ENCODE results near the gene HSPA14. TPM values are rescaled to one million over a fixed set of nuclear protein-coding genes. Genes with fewer than 3 reads are reported as not detected.

The HSPA14 gene
- total RNA-seq, 1 donor from 2014 or later = 34.1 TPM

DNA sequence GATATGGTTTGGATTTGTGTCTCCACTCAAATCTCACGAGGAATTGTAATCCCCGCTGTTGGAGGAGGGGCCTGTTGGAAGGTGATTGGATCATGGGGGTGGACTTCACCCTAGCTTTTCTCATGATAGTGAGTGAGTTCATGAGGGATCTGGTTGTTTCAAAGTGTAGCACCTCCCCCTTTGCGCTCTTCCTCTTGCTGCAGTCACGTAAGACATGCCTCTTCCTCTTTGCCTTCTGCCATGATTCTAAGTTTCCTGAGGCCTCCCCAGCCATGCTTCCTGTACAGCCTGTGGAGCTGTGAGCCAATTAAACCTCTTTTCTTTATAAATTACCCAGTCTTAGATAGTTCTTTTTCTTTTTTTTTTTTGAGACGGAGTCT is 17.3 kb upstream of the HSPA14 start:
- Mint-ChIP-seq H3K27ac (no peak overlapping the region), H3K36me3 (ENCODE audit: low read depth) (no peaks in the 10 kb centered on the region), H3K4me3 (ENCODE audit: low read depth) (no peak overlapping the region), H3K4me1 (ENCODE audit: low read depth) (peaks cover 15% of the 10 kb centered on the region), H3K9me3 (no peaks in the 10 kb centered on the region), H3K27me3 (ENCODE audit: low read depth) (peaks cover 10% of the 10 kb centered on the region)
- intact Hi-C loops (cut with micrococcal nuclease) = loop anchor here (5.0 kb wide), 2 partner anchors 213 to 233 kb away; no protein-coding TSS in a partner anchor
- no peak for DNase-seq (ENCODE audit: low spot score)

DNA sequence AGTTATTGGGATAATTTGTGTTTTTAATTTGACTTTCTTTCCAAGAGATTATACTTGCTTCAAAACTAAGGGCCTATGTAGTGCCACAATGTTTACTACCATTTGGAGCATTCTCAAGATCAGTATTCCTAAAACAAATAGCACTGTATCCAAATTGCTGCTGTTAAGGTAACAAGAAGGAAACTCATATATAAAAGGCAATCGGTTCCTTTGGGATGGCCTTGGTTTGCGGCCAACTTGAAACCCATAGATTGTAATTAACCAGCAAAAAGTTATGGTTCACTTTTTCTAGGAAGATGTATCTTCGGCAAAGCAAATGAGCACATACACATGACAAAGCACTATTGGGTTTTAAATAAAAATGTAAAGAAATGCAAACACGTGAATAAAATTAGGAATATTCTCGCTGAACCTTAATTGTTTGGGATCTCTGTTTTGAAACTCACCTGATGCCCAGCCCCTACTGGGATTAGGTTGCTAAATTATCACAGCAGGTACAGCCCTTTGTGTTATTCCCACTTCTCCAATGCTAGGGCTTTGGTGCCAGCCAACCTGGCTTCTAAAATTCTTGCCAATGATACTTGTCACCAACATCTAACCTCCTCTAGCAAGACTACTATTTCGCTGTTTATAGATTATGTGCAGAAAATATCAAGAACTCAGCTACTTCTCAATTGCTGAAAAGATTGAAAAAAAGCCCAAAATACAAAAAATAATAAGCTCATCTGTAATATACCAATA is 16.3 kb upstream of the HSPA14 start:
- no peak for DNase-seq (ENCODE audit: low spot score)
- no peaks in the 10 kb centered on the region for H3K9me3 Mint-ChIP-seq
- peaks cover 18% of the 10 kb centered on the region for H3K27me3 Mint-ChIP-seq (ENCODE audit: low read depth)
- H3K4me3 Mint-ChIP-seq (ENCODE audit: low read depth) = no peak overlapping the region
- H3K27ac Mint-ChIP-seq = no peak overlapping the region
- no peaks in the 10 kb centered on the region for H3K36me3 Mint-ChIP-seq (ENCODE audit: low read depth)
- intact Hi-C loops (cut with micrococcal nuclease) = loop anchor here (5.0 kb wide), 2 partner anchors 215 to 235 kb away; no protein-coding TSS in a partner anchor
- H3K4me1 Mint-ChIP-seq (ENCODE audit: low read depth) = peaks cover 17% of the 10 kb centered on the region

DNA sequence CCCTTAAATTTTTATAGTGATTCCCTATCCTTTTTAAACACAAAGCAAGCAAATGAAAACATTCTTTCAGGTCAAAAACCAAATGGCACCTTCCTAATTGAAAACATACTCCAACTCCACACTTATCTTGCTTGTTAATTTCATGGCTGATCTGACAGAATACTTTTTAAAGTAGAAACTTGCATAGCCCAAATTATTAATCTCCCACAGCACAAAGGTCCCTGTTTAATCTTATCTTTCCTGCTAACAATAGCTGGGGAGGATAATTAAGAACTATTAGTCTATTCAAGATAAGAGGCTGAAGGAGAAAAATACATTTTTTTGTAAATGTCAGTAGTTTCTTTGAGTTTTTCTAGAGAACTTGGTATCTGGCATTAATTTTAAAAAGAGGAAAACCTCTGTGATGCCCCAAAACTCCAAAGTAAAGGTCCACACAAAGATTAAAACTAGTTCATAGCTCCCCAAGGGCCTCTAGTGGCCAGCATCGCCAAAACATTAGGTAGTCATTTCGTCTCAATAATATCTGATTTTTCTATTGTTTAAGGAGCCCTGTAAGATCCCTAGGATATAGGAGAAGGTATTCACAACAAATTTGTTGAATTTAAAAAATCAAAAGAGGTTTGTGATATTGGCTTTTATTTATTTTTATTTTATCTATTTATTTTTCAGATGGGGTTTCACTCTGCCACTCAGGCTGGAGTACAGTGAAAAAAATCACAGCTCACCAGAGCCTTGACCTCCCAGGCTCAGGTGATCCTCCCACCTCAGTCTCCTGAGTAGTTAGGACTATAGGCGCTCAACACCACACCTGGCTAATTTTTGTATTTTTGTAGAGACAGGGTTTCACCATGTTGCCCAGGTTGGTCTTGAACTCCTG is 15.0 kb upstream of the HSPA14 start:
- H3K27ac Mint-ChIP-seq = no peak overlapping the region
- no peaks in the 10 kb centered on the region for H3K9me3 Mint-ChIP-seq
- no peak for DNase-seq (ENCODE audit: low spot score)
- intact Hi-C loops (cut with micrococcal nuclease) = loop anchor here (1.0 to 5.0 kb wide), 3 partner anchors 216 to 324 kb away; no protein-coding TSS in a partner anchor
- peaks cover 18% of the 10 kb centered on the region for H3K27me3 Mint-ChIP-seq (ENCODE audit: low read depth)
- no peaks in the 10 kb centered on the region for H3K36me3 Mint-ChIP-seq (ENCODE audit: low read depth)
- H3K4me3 Mint-ChIP-seq (ENCODE audit: low read depth) = no peak overlapping the region
- peaks cover 17% of the 10 kb centered on the region for H3K4me1 Mint-ChIP-seq (ENCODE audit: low read depth)

DNA sequence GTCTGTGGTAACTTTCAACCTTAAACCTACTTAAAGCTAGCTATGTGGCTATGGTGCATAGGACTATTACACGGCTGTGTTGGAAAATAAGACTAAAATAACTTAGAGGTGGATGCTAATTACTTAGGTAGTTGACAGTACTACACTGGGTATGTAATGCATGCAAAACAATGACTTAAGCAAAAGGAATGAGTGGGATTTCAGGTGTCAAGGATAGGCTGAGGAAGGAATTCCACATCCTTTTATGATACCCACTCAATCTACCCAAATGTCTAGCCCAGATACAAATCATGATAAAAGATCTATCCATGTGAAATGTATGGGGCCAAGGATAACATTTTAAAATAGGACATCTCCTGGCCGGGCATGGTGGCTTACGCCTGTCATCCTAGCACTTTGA is 14.1 kb upstream of the HSPA14 start:
- Mint-ChIP-seq H3K27ac (no peak overlapping the region), H3K4me1 (ENCODE audit: low read depth) (peaks cover 17% of the 10 kb centered on the region), H3K4me3 (ENCODE audit: low read depth) (no peak overlapping the region), H3K27me3 (ENCODE audit: low read depth) (peaks cover 18% of the 10 kb centered on the region), H3K36me3 (ENCODE audit: low read depth) (no peaks in the 10 kb centered on the region), H3K9me3 (no peaks in the 10 kb centered on the region)
- DNase-seq (ENCODE audit: low spot score) = no peak
- intact Hi-C loops (cut with micrococcal nuclease) = loop anchor here (1.0 to 5.0 kb wide), 3 partner anchors 217 to 325 kb away; no protein-coding TSS in a partner anchor

DNA sequence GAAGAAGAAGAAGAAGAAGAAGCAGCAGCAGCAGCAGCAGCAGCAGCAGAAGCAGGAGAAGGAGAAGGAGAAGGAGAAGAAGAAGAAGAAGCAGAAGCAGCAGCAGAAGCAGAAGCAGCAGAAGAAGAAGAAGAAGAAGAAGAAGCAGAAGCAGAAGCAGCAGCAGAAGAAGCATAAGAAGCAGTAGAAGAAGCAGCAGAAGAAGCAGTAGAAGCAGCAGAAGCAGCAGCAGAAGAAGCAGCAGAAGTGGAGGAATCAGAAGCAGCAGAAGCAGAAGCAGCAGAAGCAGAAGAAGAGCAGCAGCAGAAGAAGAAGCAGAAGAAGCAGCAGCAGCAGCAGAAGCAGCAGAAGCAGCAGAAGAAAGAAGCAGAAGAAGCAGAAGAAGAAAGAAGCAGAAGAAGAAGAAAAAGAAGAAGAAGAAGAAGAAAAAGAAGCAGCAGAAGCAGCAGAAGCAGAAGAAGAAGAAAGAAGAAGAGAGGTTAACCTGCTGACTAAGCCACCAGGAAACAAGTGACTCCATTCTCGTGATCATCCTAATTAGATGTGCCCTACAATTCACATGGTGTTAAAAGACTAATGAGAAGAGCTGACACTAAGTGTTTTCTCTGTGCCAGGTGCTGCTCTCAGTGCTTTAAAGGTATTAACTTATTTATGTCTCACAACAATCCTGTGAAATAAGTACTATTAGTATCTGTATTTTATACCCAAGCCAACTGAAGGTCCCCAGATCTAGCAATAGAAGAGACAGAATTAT is 11.9 kb upstream of the HSPA14 start:
- Mint-ChIP-seq H3K27ac (no peak overlapping the region), H3K36me3 (ENCODE audit: low read depth) (no peaks in the 10 kb centered on the region), H3K9me3 (no peaks in the 10 kb centered on the region), H3K4me1 (ENCODE audit: low read depth) (peaks cover 6% of the 10 kb centered on the region), H3K4me3 (ENCODE audit: low read depth) (no peak overlapping the region), H3K27me3 (ENCODE audit: low read depth) (peaks cover 16% of the 10 kb centered on the region)
- intact Hi-C loops (cut with micrococcal nuclease) = no loop called here
- no peak for DNase-seq (ENCODE audit: low spot score)

DNA sequence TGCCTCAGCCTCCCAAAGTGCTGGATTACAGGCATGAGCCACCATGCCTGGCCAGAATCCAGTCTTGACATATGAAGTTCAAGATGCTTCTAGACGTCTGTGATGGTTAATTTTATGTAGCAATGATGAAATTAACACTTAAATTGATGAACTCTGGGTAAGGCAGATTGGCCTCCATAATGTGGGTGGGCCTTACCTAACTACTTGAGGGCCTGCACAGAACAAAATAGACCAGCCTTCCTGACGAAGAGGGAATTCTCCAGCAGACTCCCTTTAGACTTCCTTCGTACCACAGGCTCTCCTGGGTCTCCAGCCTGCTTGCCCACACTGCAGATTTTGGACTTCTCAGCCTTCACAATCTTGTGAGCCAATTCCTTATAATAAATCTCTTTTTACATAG is 5.0 kb upstream of the HSPA14 start:
- Mint-ChIP-seq H3K4me3 (ENCODE audit: low read depth) (no peak overlapping the region), H3K9me3 (no peaks in the 10 kb centered on the region), H3K4me1 (ENCODE audit: low read depth) (peaks cover 6% of the 10 kb centered on the region), H3K27me3 (ENCODE audit: low read depth) (no peaks in the 10 kb centered on the region), H3K27ac (no peak overlapping the region), H3K36me3 (ENCODE audit: low read depth) (no peaks in the 10 kb centered on the region)
- intact Hi-C loops (cut with micrococcal nuclease) = no loop called here
- no peak for DNase-seq (ENCODE audit: low spot score)

DNA sequence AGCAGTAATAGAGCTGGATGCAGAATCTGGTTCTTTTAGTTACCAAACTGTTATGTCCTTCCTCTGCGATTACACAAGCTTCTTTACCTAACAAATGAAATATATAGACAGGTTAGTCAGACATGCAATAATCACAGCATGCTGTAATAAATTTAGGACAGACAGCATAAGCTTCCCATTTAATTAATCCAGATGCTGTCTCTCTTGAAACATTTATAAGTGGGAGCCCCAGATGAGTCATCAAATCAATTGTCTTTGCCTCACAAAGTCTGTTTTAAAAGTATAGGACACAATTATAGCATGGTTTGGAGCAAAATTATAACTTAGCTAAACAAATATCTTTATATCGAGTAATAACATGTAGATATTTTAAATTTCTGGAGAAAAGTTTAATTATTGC is 1.9 kb upstream of the HSPA14 start:
- Mint-ChIP-seq H3K4me3 (ENCODE audit: low read depth) (no peak overlapping the region), H3K27ac (no peak overlapping the region), H3K27me3 (ENCODE audit: low read depth) (no peaks in the 10 kb centered on the region), H3K36me3 (ENCODE audit: low read depth) (peaks cover 18% of the 10 kb centered on the region), H3K4me1 (ENCODE audit: low read depth) (peaks cover 16% of the 10 kb centered on the region), H3K9me3 (no peaks in the 10 kb centered on the region)
- intact Hi-C loops (cut with micrococcal nuclease) = loop anchor here (5.0 kb wide), 3 partner anchors 249 to 299 kb away; no protein-coding TSS in a partner anchor
- DNase-seq (ENCODE audit: low spot score) = no peak

DNA sequence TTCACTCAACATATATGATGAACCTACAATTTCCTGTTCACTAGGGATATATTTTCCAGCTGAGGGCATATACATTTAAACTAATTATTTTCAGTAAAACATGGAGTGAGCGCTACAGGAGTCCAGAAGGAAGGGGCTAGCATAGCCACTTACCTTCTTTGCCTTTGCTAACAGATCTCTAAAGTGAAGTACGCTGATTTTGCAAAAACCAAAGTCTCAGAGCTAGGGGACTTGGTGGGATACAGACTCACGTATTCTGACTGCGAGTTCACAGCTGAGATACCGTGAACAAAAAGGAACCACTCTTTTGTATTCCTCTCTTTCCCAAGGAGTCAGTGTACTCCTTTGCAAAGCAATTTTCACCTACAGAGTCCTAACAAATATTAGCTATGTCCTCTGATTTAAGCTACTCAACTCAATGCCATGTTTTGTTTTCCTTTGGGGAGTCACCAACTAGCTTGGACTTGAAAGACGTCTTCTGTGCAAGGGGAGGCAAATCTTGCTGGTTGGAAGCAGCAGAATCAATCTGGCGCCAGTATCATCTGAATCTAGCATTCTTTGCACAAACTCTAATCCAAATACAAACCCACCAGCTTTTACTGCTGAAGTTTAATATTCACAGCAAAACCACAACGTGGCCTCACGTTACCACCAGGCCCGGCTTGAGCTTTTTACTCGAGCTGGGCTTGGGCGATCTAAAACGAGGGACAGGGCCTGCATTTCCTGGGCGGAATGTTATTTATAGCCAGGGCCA is 926 bp upstream of the HSPA14 start:
- intact Hi-C loops (cut with micrococcal nuclease) = loop anchor here (5.0 kb wide), 3 partner anchors 250 to 300 kb away; no protein-coding TSS in a partner anchor
- peak overlapping the region; percentile 95 for H3K27ac Mint-ChIP-seq
- peaks cover 19% of the 10 kb centered on the region for H3K4me1 Mint-ChIP-seq (ENCODE audit: low read depth)
- peak overlapping the region; percentile 92 for H3K4me3 Mint-ChIP-seq (ENCODE audit: low read depth)
- H3K36me3 Mint-ChIP-seq (ENCODE audit: low read depth) = peaks cover 28% of the 10 kb centered on the region
- H3K27me3 Mint-ChIP-seq (ENCODE audit: low read depth) = no peaks in the 10 kb centered on the region
- no peak for DNase-seq (ENCODE audit: low spot score)
- H3K9me3 Mint-ChIP-seq = no peaks in the 10 kb centered on the region

DNA sequence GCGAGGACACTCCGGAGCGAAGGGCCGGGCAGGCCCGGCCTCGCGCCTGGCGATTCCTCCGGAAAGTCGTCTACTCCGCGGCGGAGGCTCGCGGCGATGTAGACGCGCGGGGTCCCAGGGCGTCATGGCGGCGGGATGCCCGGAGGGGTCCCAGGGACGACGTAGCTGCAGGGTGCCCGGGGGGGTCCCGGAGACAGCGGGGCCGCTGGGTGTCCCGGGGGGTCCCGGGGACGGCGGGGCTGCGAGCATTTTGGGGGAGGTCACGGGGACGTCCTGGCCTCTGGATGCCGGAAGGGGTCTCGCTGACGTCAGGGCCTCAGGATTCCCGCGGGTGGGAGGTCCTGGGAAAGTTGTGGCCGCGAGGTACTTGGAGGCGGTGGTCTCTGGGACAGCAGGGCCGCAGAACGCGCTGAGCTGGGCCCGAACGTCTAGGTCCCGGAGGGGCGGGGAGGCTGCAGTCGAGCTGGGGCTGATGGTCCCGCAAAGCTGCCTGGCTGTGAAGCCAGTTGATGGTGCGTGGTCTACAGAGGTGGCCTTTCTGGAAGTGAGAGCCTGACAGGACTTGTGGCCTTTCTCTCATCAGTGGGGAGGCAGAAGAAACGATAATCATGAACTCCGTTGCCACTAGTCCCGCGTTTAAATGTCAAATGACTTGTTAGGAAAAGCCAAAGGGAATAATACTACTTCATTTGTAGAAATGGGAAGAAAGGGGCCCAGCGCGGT is 637 bp downstream of the HSPA14 start:
- peaks cover 19% of the 10 kb centered on the region for H3K4me1 Mint-ChIP-seq (ENCODE audit: low read depth)
- intact Hi-C loops (cut with micrococcal nuclease) = loop anchor here (1.0 to 5.0 kb wide), 7 partner anchors 40 to 301 kb away; partner anchors contain the start of genes MEIG1 and SUV39H2
- peak overlapping the region; percentile 92 for H3K4me3 Mint-ChIP-seq (ENCODE audit: low read depth)
- peaks cover 43% of the 10 kb centered on the region for H3K36me3 Mint-ChIP-seq (ENCODE audit: low read depth)
- no peaks in the 10 kb centered on the region for H3K27me3 Mint-ChIP-seq (ENCODE audit: low read depth)
- DNase-seq (ENCODE audit: low spot score) = peak; percentile 20
- no peaks in the 10 kb centered on the region for H3K9me3 Mint-ChIP-seq
- peak overlapping the region; percentile 95 for H3K27ac Mint-ChIP-seq

DNA sequence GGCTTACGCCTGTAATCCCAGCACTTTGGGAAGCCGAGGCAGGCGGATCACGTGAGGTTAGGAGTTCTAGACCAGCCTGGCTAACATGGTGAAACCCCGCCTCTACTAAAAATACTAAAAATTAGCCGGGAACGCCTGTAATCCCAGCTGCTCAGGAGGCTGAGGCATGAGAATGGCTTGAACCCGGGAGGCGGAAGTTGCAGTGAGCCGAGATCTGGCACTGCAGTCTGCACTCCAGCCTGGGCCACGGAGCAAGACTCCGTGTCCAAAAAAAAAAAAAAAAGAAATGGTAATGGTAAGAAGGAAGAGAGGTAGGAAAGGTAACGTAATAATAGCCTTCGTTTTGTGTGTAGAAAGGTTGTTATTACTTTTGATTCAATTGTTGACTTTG is 1.2 kb downstream of the HSPA14 start:
- H3K9me3 Mint-ChIP-seq = no peaks in the 10 kb centered on the region
- peak overlapping the region; percentile 78 for H3K27ac Mint-ChIP-seq
- H3K4me1 Mint-ChIP-seq (ENCODE audit: low read depth) = peaks cover 20% of the 10 kb centered on the region
- peak overlapping the region; percentile 92 for H3K4me3 Mint-ChIP-seq (ENCODE audit: low read depth)
- no peaks in the 10 kb centered on the region for H3K27me3 Mint-ChIP-seq (ENCODE audit: low read depth)
- no peak for DNase-seq (ENCODE audit: low spot score)
- peaks cover 46% of the 10 kb centered on the region for H3K36me3 Mint-ChIP-seq (ENCODE audit: low read depth)
- intact Hi-C loops (cut with micrococcal nuclease) = loop anchor here (2.0 to 5.0 kb wide), 4 partner anchors 120 to 302 kb away; partner anchors contain the start of gene MEIG1

DNA sequence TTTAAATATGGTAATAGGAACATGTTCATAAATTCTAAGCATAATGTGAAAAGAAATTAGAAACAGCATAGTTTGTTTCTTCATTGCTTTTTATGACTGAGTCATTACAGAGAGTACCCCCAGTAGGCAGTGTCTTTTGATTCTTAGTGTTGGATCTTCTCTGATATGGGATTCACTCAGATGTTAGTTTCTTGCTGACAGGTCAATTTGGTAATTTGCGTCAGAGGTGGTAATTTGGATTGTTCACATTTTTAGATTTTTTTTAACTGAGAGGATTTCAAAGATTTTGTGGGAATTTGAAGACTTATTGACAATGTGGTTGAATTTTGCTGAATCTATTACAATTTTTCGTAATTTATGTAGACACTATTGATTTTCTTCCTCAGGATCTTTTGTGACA is 2.1 kb downstream of the HSPA14 start:
- peaks cover 54% of the 10 kb centered on the region for H3K36me3 Mint-ChIP-seq (ENCODE audit: low read depth)
- DNase-seq (ENCODE audit: low spot score) = no peak
- H3K27me3 Mint-ChIP-seq (ENCODE audit: low read depth) = no peaks in the 10 kb centered on the region
- peak overlapping the region; percentile 72 for H3K4me3 Mint-ChIP-seq (ENCODE audit: low read depth)
- H3K27ac Mint-ChIP-seq = peak overlapping the region; percentile 33
- H3K9me3 Mint-ChIP-seq = no peaks in the 10 kb centered on the region
- H3K4me1 Mint-ChIP-seq (ENCODE audit: low read depth) = peaks cover 20% of the 10 kb centered on the region
- intact Hi-C loops (cut with micrococcal nuclease) = no loop called here

Data from activated T-helper 2 cell treated with anti-CD3 and anti-CD28 coated beads, Interferon-gamma antibody, Interleukin-2, Interleukin-4, amounts not matched to agents 10 μg/mL and 5 μg/mL and 100 μg/mL, durations not matched to agents 14 hours and 24 hours and 36 hours (primary cell).